Mammary epithelial cell (primary cell): ENCODE data around the gene HDGFL2.

ENCODE experiments used
- EZH2 ChIP-seq: IDR thresholded peaks from 2 replicates; pipeline ENCODE4 v1.6.1; 2012; ENCODE audit warnings: low read length, inconsistent platforms, borderline replicate concordance
- TF ChIP-seq, protein P1 (sequence below), 2 donors: IDR thresholded peaks in 1 of 2; conservative IDR thresholded peaks in 1 of 2; 2 replicates each; pipeline ENCODE4 v1.5.1; 2011 to 2012; ENCODE audit warnings: inconsistent platforms in 2 of 2, low read length in 2 of 2, mild to moderate bottlenecking in 2 of 2, control low read depth in 1 of 2, low read depth in 1 of 2; ENCODE audit not compliant: insufficient read depth in 1 of 2; ENCODE audit errors: extremely low read depth in 1 of 2

DNA sequence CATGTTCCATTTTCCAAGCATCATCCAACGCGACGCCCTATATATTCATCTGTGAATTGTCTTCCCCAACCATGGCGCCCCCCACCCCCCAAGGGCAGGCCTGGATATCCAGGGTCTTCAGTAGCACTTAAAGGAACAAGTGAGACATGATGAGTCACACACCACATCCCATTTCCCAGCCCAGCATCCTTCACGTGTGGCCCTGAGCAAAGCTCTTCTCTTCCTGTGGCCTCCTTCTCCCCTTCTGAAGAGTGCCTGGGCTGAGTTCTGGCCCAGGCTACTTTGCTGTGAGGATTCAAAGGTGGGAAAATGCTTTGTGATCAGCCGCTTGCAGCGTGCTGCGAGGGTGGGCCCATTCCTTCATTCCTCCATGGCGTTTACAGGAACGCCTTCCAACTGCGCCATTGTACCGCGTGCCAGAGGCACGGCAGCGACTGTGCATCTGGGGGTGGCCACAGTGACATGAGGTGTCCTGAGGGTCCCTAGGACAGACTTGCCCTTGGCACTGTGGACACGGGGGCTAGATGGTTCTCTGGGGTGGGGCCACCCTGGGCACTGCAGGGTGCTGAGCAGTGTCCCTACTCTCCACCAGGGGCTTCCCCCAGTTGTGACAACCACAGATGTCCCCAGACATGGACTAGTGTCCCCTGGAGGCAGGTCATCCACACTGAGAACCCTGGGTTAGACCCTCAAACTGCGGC lies 34.5 kb downstream of the HDGFL2 start:
- TF ChIP-seq, protein P1, sequence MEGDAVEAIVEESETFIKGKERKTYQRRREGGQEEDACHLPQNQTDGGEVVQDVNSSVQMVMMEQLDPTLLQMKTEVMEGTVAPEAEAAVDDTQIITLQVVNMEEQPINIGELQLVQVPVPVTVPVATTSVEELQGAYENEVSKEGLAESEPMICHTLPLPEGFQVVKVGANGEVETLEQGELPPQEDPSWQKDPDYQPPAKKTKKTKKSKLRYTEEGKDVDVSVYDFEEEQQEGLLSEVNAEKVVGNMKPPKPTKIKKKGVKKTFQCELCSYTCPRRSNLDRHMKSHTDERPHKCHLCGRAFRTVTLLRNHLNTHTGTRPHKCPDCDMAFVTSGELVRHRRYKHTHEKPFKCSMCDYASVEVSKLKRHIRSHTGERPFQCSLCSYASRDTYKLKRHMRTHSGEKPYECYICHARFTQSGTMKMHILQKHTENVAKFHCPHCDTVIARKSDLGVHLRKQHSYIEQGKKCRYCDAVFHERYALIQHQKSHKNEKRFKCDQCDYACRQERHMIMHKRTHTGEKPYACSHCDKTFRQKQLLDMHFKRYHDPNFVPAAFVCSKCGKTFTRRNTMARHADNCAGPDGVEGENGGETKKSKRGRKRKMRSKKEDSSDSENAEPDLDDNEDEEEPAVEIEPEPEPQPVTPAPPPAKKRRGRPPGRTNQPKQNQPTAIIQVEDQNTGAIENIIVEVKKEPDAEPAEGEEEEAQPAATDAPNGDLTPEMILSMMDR (conservative IDR thresholded peaks at IDR 0.05 in 1 of 2, IDR thresholded peaks at IDR 0.05 in 1 of 2; ENCODE audit: extremely low read depth in 1 of 2, insufficient read depth in 1 of 2, low read depth in 1 of 2, low read length in 2 of 2), result no peak
- no peak for TF ChIP-seq EZH2
